Osteoblast (primary cell): ENCODE results near the gene RABGAP1L. TPM values are rescaled to one million over a fixed set of nuclear protein-coding genes. Genes with fewer than 3 reads are reported as not detected.

Source experiments
- DNase-seq: peaks from one replicate; pipeline ENCODE4 v3.0.0; 2011; ENCODE audit warnings: low spot score, mixed read lengths; ENCODE audit not compliant: insufficient read length; ENCODE audit errors: missing footprints
- H2AFZ ChIP-seq: 2 replicates; pipeline ENCODE4 v1.6.0; 2011; ENCODE audit warnings: mild to moderate bottlenecking, low read length
- H3K27ac ChIP-seq: 2 replicates; pipeline ENCODE4 v1.5.1; 2011; ENCODE audit warnings: mild to moderate bottlenecking, low read depth, low read length, moderate library complexity
- H3K27me3 ChIP-seq: 2 replicates; pipeline ENCODE4 v1.6.0; 2012; ENCODE audit warnings: mild to moderate bottlenecking, control low read depth, inconsistent platforms, low read length, moderate library complexity; ENCODE audit not compliant: insufficient read depth
- H3K36me3 ChIP-seq: 2 replicates; pipeline ENCODE4 v1.5.1; 2011; ENCODE audit warnings: mild to moderate bottlenecking, low read length, control low read depth, moderate library complexity; ENCODE audit not compliant: insufficient read depth
- H3K4me1 ChIP-seq: 2 replicates; pipeline ENCODE4 v1.5.1; 2011; ENCODE audit warnings: mild to moderate bottlenecking, low read length, control low read depth, moderate library complexity; ENCODE audit not compliant: insufficient read depth
- H3K4me2 ChIP-seq: 2 replicates; pipeline ENCODE4 v1.6.0; 2011; ENCODE audit warnings: mild to moderate bottlenecking, low read length; ENCODE audit not compliant: insufficient read depth
- H3K4me3 ChIP-seq: fragments of 200-600 bp; sonication (generic); 3 replicates; pipeline ENCODE4 v1.5.1; 2012; ENCODE audit warnings: mild to moderate bottlenecking, low read length, inconsistent platforms; ENCODE audit not compliant: insufficient read depth
- H3K79me2 ChIP-seq: 2 replicates; pipeline ENCODE4 v1.6.0; 2012; ENCODE audit warnings: mild to moderate bottlenecking, low read length, control low read depth, inconsistent platforms; ENCODE audit not compliant: insufficient read depth
- H3K9me3 ChIP-seq: 2 replicates; pipeline ENCODE4 v1.5.1; 2011; ENCODE audit warnings: low read depth, low read length, control low read depth
- H4K20me1 ChIP-seq: 2 replicates; pipeline ENCODE4 v1.6.0; 2012; ENCODE audit warnings: mild to moderate bottlenecking, low read length, control low read depth; ENCODE audit not compliant: insufficient read depth
- CTCF ChIP-seq: IDR thresholded peaks from 2 replicates; pipeline ENCODE4 v1.5.1; 2011; ENCODE audit warnings: mild to moderate bottlenecking, low read depth, low read length, moderate library complexity; ENCODE audit errors: extremely low read depth
- total RNA-seq: library from RNA; depleted of rRNA; stranded (reverse); fragments of >200 nt; gene quantifications from 2 replicates; pipeline ENCODE4 v1.2.3, GENCODE V29; 2012

RABGAP1L gene
- total RNA-seq, 1 donor: 30.0 TPM

GRCh38 chr1:174884038-174884437 is 724.7 kb downstream of the RABGAP1L start:
- Histone ChIP-seq H4K20me1 (no peaks in the 10 kb centered on the region), H3K9me3 (no peaks in the 10 kb centered on the region), H2AFZ (no peak overlapping the region), H3K27me3 (no peaks in the 10 kb centered on the region), H3K4me2 (no peak overlapping the region), H3K27ac (no peak overlapping the region), H3K79me2 (no peaks in the 10 kb centered on the region), H3K4me3 (no peak overlapping the region), H3K36me3 (no peaks in the 10 kb centered on the region), H3K4me1 (no peaks in the 10 kb centered on the region)
- TF ChIP-seq CTCF: no peak
- DNase-seq: no peak

- H2AFZ ChIP-seq: no peak overlapping the region
- no peaks in the 10 kb centered on the region for H3K4me1 ChIP-seq
- no peak overlapping the region for H3K4me2 ChIP-seq
- H3K27me3 ChIP-seq: no peaks in the 10 kb centered on the region
- no peaks in the 10 kb centered on the region for H3K9me3 ChIP-seq
- H3K79me2 ChIP-seq: no peaks in the 10 kb centered on the region
- H4K20me1 ChIP-seq: no peaks in the 10 kb centered on the region
- H3K27ac ChIP-seq: no peak overlapping the region
- no peak for DNase-seq
- no peak overlapping the region for H3K4me3 ChIP-seq
- no peaks in the 10 kb centered on the region for H3K36me3 ChIP-seq
- TF ChIP-seq CTCF: no peak
These were observed 725.2 kb downstream of the RABGAP1L start for GRCh38 chr1:174884566-174884965.

- no peaks in the 10 kb centered on the region for H3K9me3 ChIP-seq
- no peaks in the 10 kb centered on the region for H3K79me2 ChIP-seq
- no peak overlapping the region for H3K27ac ChIP-seq
- H3K4me2 ChIP-seq: no peak overlapping the region
- H3K4me1 ChIP-seq: no peaks in the 10 kb centered on the region
- no peak overlapping the region for H2AFZ ChIP-seq
- no peak for TF ChIP-seq CTCF
- H3K36me3 ChIP-seq: no peaks in the 10 kb centered on the region
- DNase-seq: no peak
- no peak overlapping the region for H3K4me3 ChIP-seq
- H4K20me1 ChIP-seq: no peaks in the 10 kb centered on the region
- no peaks in the 10 kb centered on the region for H3K27me3 ChIP-seq
These were observed 730.7 kb downstream of the RABGAP1L start for GRCh38 chr1:174890024-174890423.

DNA sequence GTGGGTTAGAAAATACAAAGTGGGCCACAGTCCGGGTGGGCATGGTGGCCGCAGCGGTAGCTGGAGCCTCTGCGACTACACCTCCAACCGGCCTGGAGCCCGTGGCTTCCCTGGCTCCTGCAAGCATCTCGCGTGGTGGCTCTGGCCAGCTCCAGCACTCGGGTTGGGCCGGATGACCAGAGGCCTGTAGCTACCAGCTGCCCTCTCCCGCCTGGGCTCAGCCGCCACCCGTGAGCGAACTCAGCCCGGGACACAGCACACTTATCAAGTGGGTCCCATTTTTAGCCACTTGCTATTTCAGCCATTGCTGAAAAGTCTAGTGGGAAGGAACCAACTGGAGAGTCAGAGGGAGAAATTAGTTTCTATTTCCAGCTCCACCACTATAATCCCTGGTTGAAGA is 732.7 kb downstream of the RABGAP1L start:
- Histone ChIP-seq H3K79me2 (no peaks in the 10 kb centered on the region), H3K4me3 (no peak overlapping the region), H3K27me3 (no peaks in the 10 kb centered on the region), H3K4me2 (no peak overlapping the region), H4K20me1 (no peaks in the 10 kb centered on the region), H2AFZ (no peak overlapping the region), H3K36me3 (no peaks in the 10 kb centered on the region), H3K4me1 (no peaks in the 10 kb centered on the region), H3K9me3 (no peaks in the 10 kb centered on the region), H3K27ac (no peak overlapping the region)
- no peak for TF ChIP-seq CTCF
- no peak for DNase-seq
